HFF-Myc (cell line): ENCODE data around the gene ZMYND8.
"Not testable (repeated sequence)": the region's sequence is repeated elsewhere in the genome, so short reads cannot be mapped to it uniquely, and the experiment has no call there.

Source experiments
- DNase-seq: peaks from one replicate; pipeline ENCODE4 v3.0.0-alpha.2; 2011; ENCODE audit warnings: low read depth; ENCODE audit errors: extremely low read depth
- H3K4me3 ChIP-seq: replicated peaks from 2 replicates; pipeline ENCODE4 v1.5.1; 2011; ENCODE audit warnings: low read depth, mild to moderate bottlenecking, control low read depth, low read length
- CTCF ChIP-seq: IDR thresholded peaks from 2 replicates; pipeline ENCODE4 v1.5.1; 2012; ENCODE audit warnings: mild to moderate bottlenecking, low read depth, low read length, control low read depth; ENCODE audit errors: missing control alignments

ZMYND8 gene

GRCh38 chr20:47280668-47281067, 75.8 kb downstream of the ZMYND8 start:
- TF ChIP-seq CTCF: no peak
- DNase-seq: no peak

GRCh38 chr20:47280228-47280627, 76.3 kb downstream of the ZMYND8 start:
- no peak overlapping the region for H3K4me3 ChIP-seq
- DNase-seq: no peak
- TF ChIP-seq CTCF: no peak

More at GRCh38 chr20:47280668-47281067, 75.8 kb downstream of the ZMYND8 start:
- H3K4me3 ChIP-seq: no peak overlapping the region

GRCh38 chr20:47278907-47279348, 77.6 kb downstream of the ZMYND8 start:
- DNase-seq: no peak

GRCh38 chr20:47277535-47277872, 79.0 kb downstream of the ZMYND8 start:
- not testable (repeated sequence) for H3K4me3 ChIP-seq, DNase-seq

More at GRCh38 chr20:47278907-47279348, 77.6 kb downstream of the ZMYND8 start:
- no peak for TF ChIP-seq CTCF
- no peak overlapping the region for H3K4me3 ChIP-seq

GRCh38 chr20:47276851-47277534, 79.5 kb downstream of the ZMYND8 start:
- no peak overlapping the region for H3K4me3 ChIP-seq
- TF ChIP-seq CTCF: no peak
- DNase-seq: no peak

GRCh38 chr20:47276251-47276650, 80.2 kb downstream of the ZMYND8 start:
- no peak overlapping the region for H3K4me3 ChIP-seq
- TF ChIP-seq CTCF: no peak
- no peak for DNase-seq

GRCh38 chr20:47275548-47275947, 81.0 kb downstream of the ZMYND8 start:
- DNase-seq: no peak
- H3K4me3 ChIP-seq: no peak overlapping the region
- TF ChIP-seq CTCF: no peak
